ENCODE results near the gene MYL7.

MYL7 gene

DNA sequence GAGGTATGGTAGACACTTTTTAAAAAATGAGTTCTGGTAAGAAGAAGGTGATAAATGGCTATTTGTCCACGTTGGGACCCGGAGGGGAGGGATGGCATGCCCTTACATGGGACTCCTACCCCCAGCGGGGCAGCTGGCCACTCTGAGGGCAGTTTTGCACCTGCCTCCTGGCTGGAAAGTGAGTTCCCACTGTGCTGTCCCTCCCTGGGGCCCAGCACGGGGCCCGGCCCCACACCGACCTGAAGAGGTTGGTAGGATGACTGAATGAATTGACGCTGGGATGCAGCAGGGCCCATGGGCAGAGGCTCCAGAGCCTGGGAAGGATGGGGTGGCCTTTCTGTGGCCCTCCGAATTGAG is 37.6 kb downstream of the MYL7 start:
- no peaks in the 10 kb centered on the region for H3K9me3 ChIP-seq
- peaks cover 6% of the 10 kb centered on the region for H3K4me1 ChIP-seq
- H3K36me3 ChIP-seq, result no peaks in the 10 kb centered on the region
- no peaks in the 10 kb centered on the region; the same call in 1 of the 2 replicates for H3K27me3 ChIP-seq
- DNase-seq, result no peak
- TF ChIP-seq, protein P1, sequence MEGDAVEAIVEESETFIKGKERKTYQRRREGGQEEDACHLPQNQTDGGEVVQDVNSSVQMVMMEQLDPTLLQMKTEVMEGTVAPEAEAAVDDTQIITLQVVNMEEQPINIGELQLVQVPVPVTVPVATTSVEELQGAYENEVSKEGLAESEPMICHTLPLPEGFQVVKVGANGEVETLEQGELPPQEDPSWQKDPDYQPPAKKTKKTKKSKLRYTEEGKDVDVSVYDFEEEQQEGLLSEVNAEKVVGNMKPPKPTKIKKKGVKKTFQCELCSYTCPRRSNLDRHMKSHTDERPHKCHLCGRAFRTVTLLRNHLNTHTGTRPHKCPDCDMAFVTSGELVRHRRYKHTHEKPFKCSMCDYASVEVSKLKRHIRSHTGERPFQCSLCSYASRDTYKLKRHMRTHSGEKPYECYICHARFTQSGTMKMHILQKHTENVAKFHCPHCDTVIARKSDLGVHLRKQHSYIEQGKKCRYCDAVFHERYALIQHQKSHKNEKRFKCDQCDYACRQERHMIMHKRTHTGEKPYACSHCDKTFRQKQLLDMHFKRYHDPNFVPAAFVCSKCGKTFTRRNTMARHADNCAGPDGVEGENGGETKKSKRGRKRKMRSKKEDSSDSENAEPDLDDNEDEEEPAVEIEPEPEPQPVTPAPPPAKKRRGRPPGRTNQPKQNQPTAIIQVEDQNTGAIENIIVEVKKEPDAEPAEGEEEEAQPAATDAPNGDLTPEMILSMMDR (IDR thresholded peaks at IDR 0.05; ENCODE audit: low read depth, low read length), result no peak
- H3K4me3 ChIP-seq (ENCODE audit: low read depth, low read length), result peak overlapping the region; percentile 24; the same call in 1 of the 2 replicates

DNA sequence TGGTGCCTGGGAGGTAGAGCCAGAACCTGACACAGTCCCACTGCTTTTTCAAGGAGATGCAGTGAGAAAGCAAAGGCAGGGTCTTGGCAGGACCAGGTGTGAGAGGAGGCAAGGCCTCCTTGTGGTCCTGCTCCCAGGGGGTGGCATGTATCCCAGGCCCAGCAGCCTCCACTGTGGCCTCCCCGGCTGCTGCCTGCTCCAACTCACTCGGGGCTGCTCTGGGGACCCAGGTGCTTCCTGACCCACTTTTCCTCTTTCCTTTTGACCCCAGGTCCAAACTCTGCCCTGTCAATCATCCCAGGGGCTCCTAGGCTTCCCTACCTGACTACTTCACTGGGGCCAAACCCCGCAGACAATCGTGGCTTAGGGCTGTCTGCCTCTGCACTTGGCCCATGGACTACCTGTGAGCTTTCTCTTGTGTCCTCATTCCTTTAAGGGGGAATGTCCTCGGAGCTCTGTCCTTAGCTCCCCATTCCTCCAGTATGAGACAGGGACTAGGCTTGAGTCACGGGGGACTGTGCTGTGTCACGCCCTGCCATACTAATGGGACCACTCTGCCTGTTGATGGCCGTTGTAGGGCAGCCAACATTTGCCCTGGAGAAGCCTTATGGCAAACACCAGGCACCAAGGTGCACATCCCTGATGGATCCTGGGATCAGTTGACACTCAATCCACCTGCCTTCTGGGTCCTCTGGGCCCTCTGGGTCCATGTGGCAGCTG is 38.1 kb downstream of the MYL7 start:
- TF ChIP-seq, protein P1 (IDR thresholded peaks at IDR 0.05; ENCODE audit: low read depth, low read length), result no peak
- H3K27me3 ChIP-seq, result no peaks in the 10 kb centered on the region; the same call in 1 of the 2 replicates
- no peak for DNase-seq
- H3K4me1 ChIP-seq, result peaks cover 6% of the 10 kb centered on the region
- H3K36me3 ChIP-seq, result no peaks in the 10 kb centered on the region
- no peak overlapping the region for H3K4me3 ChIP-seq (ENCODE audit: low read depth, low read length)
- no peaks in the 10 kb centered on the region for H3K9me3 ChIP-seq

DNA sequence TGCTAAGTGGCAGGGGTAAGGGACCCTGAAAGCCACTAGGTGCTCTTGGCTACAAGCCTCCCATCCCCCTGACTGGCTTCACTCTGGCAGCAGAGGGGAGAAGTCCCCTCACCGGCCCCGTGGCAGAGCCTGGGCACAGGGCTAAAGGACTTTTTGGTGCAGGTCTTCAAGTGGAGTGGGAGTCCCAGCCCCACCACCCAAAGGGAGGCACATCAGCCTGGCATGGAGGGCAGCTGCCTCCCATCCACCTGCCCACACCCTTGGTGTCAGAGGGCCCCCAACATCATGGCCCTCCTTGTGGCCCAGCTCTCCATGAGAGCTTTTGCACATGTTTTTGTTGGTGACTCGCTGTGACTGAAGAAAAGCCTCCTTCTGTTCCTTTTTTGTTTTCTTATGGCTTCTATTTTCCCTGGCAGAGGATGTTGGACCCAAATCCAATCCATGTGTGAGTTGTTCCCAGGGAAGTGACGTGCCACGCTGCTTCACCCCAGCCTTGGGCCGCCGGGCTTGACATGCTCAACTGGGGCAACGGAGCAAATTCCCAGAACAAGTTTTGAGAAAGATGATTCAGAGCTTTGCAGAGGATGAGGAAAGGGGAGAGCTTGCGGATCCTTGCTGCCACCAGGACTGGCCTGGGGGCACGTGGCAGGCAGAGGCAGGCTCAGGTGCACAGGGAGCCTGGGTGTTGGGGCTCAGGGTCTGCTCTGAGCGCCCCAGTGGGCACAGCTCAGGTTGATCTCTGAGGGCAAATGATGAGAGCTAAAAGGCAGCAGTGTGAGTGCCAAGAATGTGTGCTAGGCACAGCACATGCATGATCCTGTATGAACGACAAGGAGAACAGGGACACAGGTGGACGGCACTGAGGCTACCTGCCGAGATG is 38.9 kb downstream of the MYL7 start:
- peaks cover 6% of the 10 kb centered on the region for H3K4me1 ChIP-seq
- H3K27me3 ChIP-seq, result no peaks in the 10 kb centered on the region; the same call in 1 of the 2 replicates
- H3K4me3 ChIP-seq (ENCODE audit: low read depth, low read length), result no peak overlapping the region
- TF ChIP-seq, protein P1 (IDR thresholded peaks at IDR 0.05; ENCODE audit: low read depth, low read length), result no peak
- DNase-seq, result no peak
- no peaks in the 10 kb centered on the region for H3K36me3 ChIP-seq
- no peaks in the 10 kb centered on the region for H3K9me3 ChIP-seq

DNA sequence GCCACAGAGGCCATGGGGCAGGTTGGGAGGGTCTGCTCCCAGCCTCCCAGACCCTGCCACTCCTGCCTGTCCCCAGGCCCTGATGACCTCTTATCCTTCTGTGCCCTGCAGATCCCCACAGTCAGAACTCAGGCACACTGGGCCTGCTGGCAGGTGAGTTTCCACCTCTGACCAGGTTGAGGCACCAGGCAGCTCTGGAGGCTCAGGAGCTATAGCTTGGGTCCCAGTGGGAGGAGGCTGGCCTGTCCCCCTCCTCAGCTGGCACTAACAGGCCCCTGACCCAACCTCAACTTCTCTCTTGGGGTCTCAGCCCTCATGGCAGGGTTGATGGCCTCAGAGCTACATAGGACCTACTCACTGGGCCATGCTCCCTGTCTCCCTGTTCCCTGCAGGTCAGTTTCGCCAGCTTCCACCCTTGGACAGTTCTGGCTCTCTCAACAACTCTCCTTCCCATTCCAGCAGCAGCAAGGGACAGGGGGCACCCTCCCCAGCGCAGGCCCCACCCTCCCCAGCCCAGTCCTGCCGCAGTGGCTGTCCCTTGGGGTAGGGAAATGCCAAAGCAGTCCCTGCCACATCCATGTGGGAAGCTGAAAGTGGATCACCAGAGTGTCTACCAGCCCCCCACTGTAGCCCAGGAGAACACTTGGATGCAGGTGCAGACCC is 39.7 kb downstream of the MYL7 start:
- Histone ChIP-seq H3K4me1 (peaks cover 6% of the 10 kb centered on the region), H3K9me3 (no peaks in the 10 kb centered on the region), H3K36me3 (no peaks in the 10 kb centered on the region), H3K4me3 (ENCODE audit: low read depth, low read length) (no peak overlapping the region), H3K27me3 (no peaks in the 10 kb centered on the region; the same call in 1 of the 2 replicates)
- TF ChIP-seq, protein P1 (IDR thresholded peaks at IDR 0.05; ENCODE audit: low read depth, low read length), result no peak
- DNase-seq, result no peak

DNA sequence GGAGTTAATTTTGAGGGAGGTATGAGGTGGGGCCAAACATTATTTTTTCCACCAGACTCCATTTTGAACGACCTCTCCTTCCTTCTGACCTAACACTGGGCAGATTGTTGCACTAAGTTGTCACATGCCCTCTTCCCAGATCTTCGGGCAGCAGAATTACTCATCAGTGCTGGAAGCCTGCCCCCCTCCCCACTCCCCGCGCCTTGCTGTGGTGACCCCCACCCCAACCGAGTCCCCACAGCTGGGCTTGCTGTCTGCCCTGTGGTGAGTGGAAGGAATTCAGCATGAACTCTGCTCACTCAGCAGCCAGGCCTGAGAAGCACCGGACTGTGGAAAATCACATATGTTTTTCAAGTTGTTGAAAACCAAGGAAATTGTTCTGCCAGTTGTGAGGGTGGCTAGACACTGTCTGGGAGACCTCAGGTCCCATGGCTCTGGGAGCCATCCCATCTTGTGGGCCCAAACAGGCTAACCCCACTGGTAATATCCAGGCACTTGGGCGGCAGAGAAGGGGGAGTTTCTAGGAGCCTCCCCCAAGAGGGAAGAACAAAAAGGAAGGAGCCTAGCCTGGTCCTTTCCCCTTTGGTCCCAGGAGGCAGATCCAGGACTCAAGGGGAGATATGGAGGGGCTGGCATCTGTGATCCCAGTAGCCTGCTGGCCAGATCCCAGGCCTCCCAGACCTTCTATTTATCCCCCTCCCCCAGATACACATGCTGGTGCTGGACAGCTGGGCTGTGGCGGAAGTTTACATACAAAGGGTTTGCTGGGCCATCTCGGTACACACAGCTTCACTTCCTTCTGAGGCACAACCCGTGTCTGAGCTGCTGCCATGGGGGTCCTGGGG is 40.5 kb downstream of the MYL7 start:
- DNase-seq, result no peak
- H3K4me1 ChIP-seq, result peaks cover 6% of the 10 kb centered on the region
- no peaks in the 10 kb centered on the region; the same call in 1 of the 2 replicates for H3K27me3 ChIP-seq
- H3K36me3 ChIP-seq, result no peaks in the 10 kb centered on the region
- H3K4me3 ChIP-seq (ENCODE audit: low read depth, low read length), result no peak overlapping the region
- H3K9me3 ChIP-seq, result no peaks in the 10 kb centered on the region
- TF ChIP-seq, protein P1 (IDR thresholded peaks at IDR 0.05; ENCODE audit: low read depth, low read length), result no peak
